ENCODE measurements around the gene PSMC6. TPM values are rescaled to one million over a fixed set of nuclear protein-coding genes. Genes with fewer than 3 reads are reported as not detected.

PSMC6 gene
- total and polyA plus RNA-seq, 2 of the 8 experiments (the other 6 are each of a cell fraction or from before 2014, with no cell fraction given), result 45.1 to 107 TPM

- Histone ChIP-seq H4K20me1 (replicated peaks in 1 of 2; ENCODE audit: control insufficient read depth in 1 of 2, insufficient read depth in 2 of 2, low read length in 2 of 2) (no peaks in the 10 kb centered on the region), H3K27me3 (replicated peaks in 1 of 4; ENCODE audit: control insufficient read depth in 3 of 4, extremely low read depth in 1 of 4, insufficient read depth in 3 of 4, low read length in 3 of 4) (no peaks in the 10 kb centered on the region), H4K8ac (ENCODE audit: extremely low read depth, insufficient read depth, low read length) (no peak overlapping the region), H3K4me3 (ENCODE audit: extremely low read depth in 1 of 4, insufficient read depth in 2 of 4, low read depth in 3 of 4, low read length in 4 of 4) (no peak overlapping the region), H2BK12ac (ENCODE audit: low read depth, low read length) (no peak overlapping the region), H3K27ac (ENCODE audit: low read depth, low read length) (no peak overlapping the region), H4K91ac (replicated peaks; ENCODE audit: insufficient read length, low read length) (no peak overlapping the region), H2BK5ac (ENCODE audit: low read depth, low read length) (no peak overlapping the region), H3K9ac (replicated peaks in 1 of 4; ENCODE audit: extremely low read depth in 1 of 4, low read depth in 3 of 4, low read length in 3 of 4) (no peak overlapping the region), H3K4me2 (ENCODE audit: insufficient read depth in 1 of 2, low read depth in 2 of 2, low read length in 2 of 2) (no peak overlapping the region), H3K9me3 (ENCODE audit: insufficient read depth in 2 of 2, low read depth in 1 of 2, low read length in 1 of 2) (no peaks in the 10 kb centered on the region), H2BK20ac (ENCODE audit: low read length) (no peak overlapping the region), H3K18ac (ENCODE audit: extremely low read depth, low read length) (no peak overlapping the region), H2AFZ (ENCODE audit: low read length) (no peak overlapping the region), H3K4ac (replicated peaks; ENCODE audit: insufficient read length, low read depth, low read length) (no peak overlapping the region), H3K14ac (ENCODE audit: insufficient read length) (no peak overlapping the region), H2AK5ac (ENCODE audit: low read depth, low read length) (no peak overlapping the region), H3K23ac (ENCODE audit: insufficient read length) (no peak overlapping the region), H3K79me2 (ENCODE audit: control insufficient read depth in 1 of 2, insufficient read depth in 2 of 2, low read length in 2 of 2) (no peaks in the 10 kb centered on the region), H2BK120ac (replicated peaks; ENCODE audit: low read depth, low read length) (no peak overlapping the region), H4K5ac (ENCODE audit: insufficient read length, low read depth, low read length) (no peak overlapping the region), H3K36me3 (ENCODE audit: control insufficient read depth in 2 of 4, insufficient read depth in 4 of 4, low read length in 3 of 4) (peaks cover 0 to 46% (median 9%) of the 10 kb centered on the region in 4 experiments; a peak in 6 of 8 replicates), H3K4me1 (replicated peaks in 1 of 4; ENCODE audit: control insufficient read depth in 3 of 4, insufficient read depth in 4 of 4, low read length in 3 of 4) (no peaks in the 10 kb centered on the region), H2BK15ac (ENCODE audit: low read length) (no peak overlapping the region), H3K79me1 (ENCODE audit: low read depth, low read length) (no peaks in the 10 kb centered on the region), H3K23me2 (ENCODE audit: low read depth, low read length) (no peaks in the 10 kb centered on the region), H3K56ac (replicated peaks; ENCODE audit: insufficient read length, low read depth, low read length) (no peak overlapping the region)
- 100% methylated on average over 1 of the region's 1 CpG; no CpG with 5 or more reads in 1 of the 2 experiments for WGBS, 2 experiments (ENCODE audit: extremely low coverage in 1 of 2, insufficient coverage in 1 of 2, insufficient read length in 1 of 2, insufficient replicate concordance in 2 of 2, low coverage in 1 of 2, low lambda C conversion rate in 2 of 2, missing lambda C conversion rate in 1 of 2)
- POLR2A ChIA-PET (ENCODE audit: partially characterized antibody), result interaction anchor here (0.8 kb wide), 1 partner anchor 9 kb away, joined by 3 read pairs; no protein-coding TSS in a partner anchor
- FAIRE-seq, result no peak
- DNase-seq (ENCODE audit: low read depth in 1 of 2, low spot score in 2 of 2), result no peak
- TF ChIP-seq SUZ12 (IDR thresholded peaks at IDR 0.05; ENCODE audit: low read length) (no peak), E2F6 (IDR thresholded peaks at IDR 0.05) (no peak), TAF7 (optimal IDR thresholded peaks at IDR 0.05; ENCODE audit: borderline replicate concordance, low read depth, low read length) (no peak)
- CTCF ChIA-PET (ENCODE audit: partially characterized antibody), result interaction anchor here (0.7 to 2.4 kb wide), 3 partner anchors 14 to 24 kb away, joined by 3 to 5 read pairs (median 5); no protein-coding TSS in a partner anchor
Measured at GRCh38 chr14:52759145-52759544, 52.1 kb downstream of the PSMC6 start.

All from H1 (cell line).